H9 (cell line): Measurements from ENCODE around the gene NR5A1. TPM values are rescaled to one million over a fixed set of nuclear protein-coding genes. Genes with fewer than 3 reads are reported as not detected.
A peak's percentile ranks its signal among the peaks of the same experiment; 100 is the strongest.

Experiments used
- DNase-seq: peaks from one replicate; pipeline ENCODE4 v3.0.0-alpha.2; 2017
- H2AFZ ChIP-seq: one replicate; pipeline ENCODE4 v1.6.1; 2013; ENCODE audit warnings: mild to moderate bottlenecking, low read length, control low read depth, moderate library complexity
- H2AK5ac ChIP-seq: 2 replicates; pipeline ENCODE4 v1.6.1; 2013; ENCODE audit warnings: low read length, control low read depth, mixed read lengths; ENCODE audit not compliant: insufficient read length
- H2BK120ac ChIP-seq: one replicate; pipeline ENCODE4 v1.6.1; 2013; ENCODE audit warnings: low read depth, mild to moderate bottlenecking, low read length, control low read depth, inconsistent platforms; ENCODE audit not compliant: poor library complexity, severe bottlenecking
- H2BK12ac ChIP-seq: 2 replicates; pipeline ENCODE4 v1.6.1; 2013; ENCODE audit warnings: low read length, control low read depth, mixed read lengths, low read depth; ENCODE audit not compliant: insufficient read length
- H2BK15ac ChIP-seq: 2 replicates; pipeline ENCODE4 v1.6.1; 2013; ENCODE audit warnings: low read depth, low read length, control low read depth
- H2BK20ac ChIP-seq: one replicate; pipeline ENCODE4 v1.6.1; 2013; ENCODE audit warnings: low read depth, mild to moderate bottlenecking, low read length, control low read depth, inconsistent platforms; ENCODE audit not compliant: poor library complexity, severe bottlenecking
- H2BK5ac ChIP-seq: 2 replicates; pipeline ENCODE4 v1.6.1; 2013; ENCODE audit warnings: low read length, control low read depth, mixed read lengths; ENCODE audit not compliant: insufficient read length
- H3K14ac ChIP-seq: 2 replicates; pipeline ENCODE4 v1.6.1; 2013; ENCODE audit warnings: low read length, control low read depth; ENCODE audit not compliant: insufficient read depth
- H3K18ac ChIP-seq: 2 replicates; pipeline ENCODE4 v1.6.1; 2013; ENCODE audit warnings: low read depth, mild to moderate bottlenecking, mixed read lengths, low read length, control low read depth; ENCODE audit not compliant: insufficient read length
- H3K23ac ChIP-seq: 2 replicates; pipeline ENCODE4 v1.6.1; 2013; ENCODE audit warnings: low read length, control low read depth, mixed read lengths, low read depth; ENCODE audit not compliant: insufficient read length
- H3K23me2 ChIP-seq: 2 replicates; pipeline ENCODE4 v1.6.1; 2013; ENCODE audit warnings: low read depth, mild to moderate bottlenecking, mixed read lengths, low read length, control low read depth; ENCODE audit not compliant: insufficient read length, poor library complexity, severe bottlenecking
- H3K27ac ChIP-seq: 2 replicates; pipeline ENCODE4 v1.5.1; 2013; ENCODE audit warnings: low read length, control low read depth, mixed read lengths, low read depth; ENCODE audit not compliant: insufficient read length
- H3K27me3 ChIP-seq: 2 replicates; pipeline ENCODE4 v1.6.1; 2013; ENCODE audit warnings: low read length, control low read depth, inconsistent platforms; ENCODE audit not compliant: insufficient read depth
- H3K4ac ChIP-seq: 2 replicates; pipeline ENCODE4 v1.6.1; 2013; ENCODE audit warnings: low read depth, mild to moderate bottlenecking, control low read depth, inconsistent platforms, low read length, moderate library complexity
- H3K4me1 ChIP-seq: 2 replicates; pipeline ENCODE4 v1.6.1; 2013; ENCODE audit warnings: low read length, control low read depth, inconsistent platforms; ENCODE audit not compliant: insufficient read depth
- H3K4me2 ChIP-seq: 2 replicates; pipeline ENCODE4 v1.6.1; 2013; ENCODE audit warnings: low read length, control low read depth, mixed read lengths; ENCODE audit not compliant: insufficient read length, insufficient read depth
- H3K56ac ChIP-seq: 2 replicates; pipeline ENCODE4 v1.6.1; 2013; ENCODE audit warnings: low read depth, mild to moderate bottlenecking, mixed read lengths, low read length, control low read depth; ENCODE audit not compliant: insufficient read length
- H3K79me1 ChIP-seq: 2 replicates; pipeline ENCODE4 v1.6.1; 2013; ENCODE audit warnings: low read depth, mild to moderate bottlenecking, moderate library complexity, low read length, control low read depth, inconsistent platforms; ENCODE audit not compliant: insufficient read depth, poor library complexity, severe bottlenecking
- H3K79me2 ChIP-seq: 2 replicates; pipeline ENCODE4 v1.6.1; 2013; ENCODE audit warnings: low read length, control low read depth, inconsistent platforms; ENCODE audit not compliant: insufficient read depth
- H3K9ac ChIP-seq: 2 replicates; pipeline ENCODE4 v1.6.1; 2013; ENCODE audit warnings: low read length, control low read depth, mixed read lengths; ENCODE audit not compliant: insufficient read length; ENCODE audit errors: extremely low read depth
- H3K9me3 ChIP-seq: one replicate; pipeline ENCODE4 v1.6.1; 2013; ENCODE audit warnings: low read depth, low read length, inconsistent platforms; ENCODE audit not compliant: control insufficient read depth
- H3T11ph ChIP-seq: one replicate; pipeline ENCODE4 v1.6.1; 2013; ENCODE audit warnings: mild to moderate bottlenecking, low read length, control low read depth, inconsistent platforms
- H4K20me1 ChIP-seq: one replicate; pipeline ENCODE4 v1.6.1; 2013; ENCODE audit not compliant: control insufficient read depth, insufficient read length, insufficient read depth
- H4K5ac ChIP-seq: 2 replicates; pipeline ENCODE4 v1.6.1; 2013; ENCODE audit warnings: low read depth, mild to moderate bottlenecking, mixed read lengths, low read length, control low read depth; ENCODE audit not compliant: insufficient read length
- H4K8ac ChIP-seq: replicated peaks from 2 replicates; pipeline ENCODE4 v1.6.1; 2013; ENCODE audit warnings: low read length, control low read depth, mixed read lengths, low read depth; ENCODE audit not compliant: insufficient read length
- H4K91ac ChIP-seq: 2 replicates; pipeline ENCODE4 v1.6.1; 2013; ENCODE audit warnings: low read depth, mild to moderate bottlenecking, moderate library complexity, mixed read lengths, low read length, control low read depth; ENCODE audit not compliant: insufficient read length
- H3K27ac Mint-ChIP-seq, 3 experiments: 2 replicates in 2 of 3; 3 replicates in 1 of 3; pipeline ENCODE4 v1.8.0; 2020 to 2021; ENCODE audit warnings: mixed read lengths in 3 of 3, mild to moderate bottlenecking in 1 of 3, moderate library complexity in 1 of 3
- H3K27me3 Mint-ChIP-seq: 2 replicates; pipeline ENCODE4 v1.8.0; 2021; ENCODE audit warnings: low read depth, mild to moderate bottlenecking, moderate library complexity, mixed read lengths
- H3K36me3 Mint-ChIP-seq, 3 experiments: 2 replicates in 2 of 3; 3 replicates in 1 of 3; pipeline ENCODE4 v1.8.0; 2020 to 2021; ENCODE audit warnings: low read depth in 3 of 3, mixed read lengths in 3 of 3; ENCODE audit not compliant: insufficient read depth in 1 of 3
- H3K4me1 Mint-ChIP-seq, 2 experiments: 2 replicates each; pipeline ENCODE4 v1.8.0; 2020; ENCODE audit warnings: mixed read lengths in 2 of 2
- H3K4me3 Mint-ChIP-seq, 2 experiments: 2 replicates in 1 of 2; 3 replicates in 1 of 2; pipeline ENCODE4 v1.8.0; 2020 to 2021; ENCODE audit warnings: mild to moderate bottlenecking in 2 of 2, mixed read lengths in 2 of 2, moderate library complexity in 1 of 2
- H3K9me3 Mint-ChIP-seq, 2 experiments: 2 replicates in 1 of 2; 3 replicates in 1 of 2; pipeline ENCODE4 v1.8.0; 2020; ENCODE audit warnings: mild to moderate bottlenecking in 2 of 2, mixed read lengths in 2 of 2, moderate library complexity in 1 of 2
- WGBS: extraction: QIAGEN DNeasy Blood & Tissue Kit; methylation state at CpG from one replicate; pipeline ENCODE4 v1.1.7; 2013; ENCODE audit warnings: missing lambda C conversion rate, low lambda C conversion rate, mixed read lengths; ENCODE audit not compliant: insufficient read length; ENCODE audit errors: extremely low coverage; 5-methylcytosine and 5-hydroxymethylcytosine counted together
- total RNA-seq: library from RNA; stranded (reverse); gene quantifications from 2 replicates; pipeline ENCODE4 v1.2.1, GENCODE V29; 2021
- TF ChIP-seq, protein P1 (sequence below): fragments of 200-600 bp; sonication (generic); conservative IDR thresholded peaks from 3 replicates; pipeline ENCODE4 v1.8.0; 2021; ENCODE audit warnings: antibody characterized with exemption, mild to moderate bottlenecking

NR5A1 gene
- total RNA-seq, 1 experiment from 2014 or later = 0.37 TPM

GRCh38 chr9:124551472-124552272, 44.5 kb upstream of the NR5A1 start:
- H2AK5ac ChIP-seq = no peak overlapping the region
- H4K8ac ChIP-seq = no peak overlapping the region
- no peaks in the 10 kb centered on the region for H3K79me2 ChIP-seq
- no peaks in the 10 kb centered on the region for H4K20me1 ChIP-seq
- Mint-ChIP-seq H3K27ac (no peak overlapping the region), H3K4me1 (peaks cover 0 to 8% of the 10 kb centered on the region in 2 experiments; a peak in 2 of 4 replicates), H3K4me3 (no peak overlapping the region), H3K9me3 (no peaks in the 10 kb centered on the region), H3K27me3 (no peaks in the 10 kb centered on the region), H3K36me3 (peaks cover 0 to 8% (median 2%) of the 10 kb centered on the region in 3 experiments; a peak in 4 of 7 replicates)
- no peaks in the 10 kb centered on the region for H3K23me2 ChIP-seq
- WGBS = no CpG with 5 or more reads among the region's 4 CpGs
- H2BK120ac ChIP-seq = no peak overlapping the region
- no peak overlapping the region for H3K14ac ChIP-seq
- no peak overlapping the region for H4K91ac ChIP-seq
- H3K4ac ChIP-seq = no peak overlapping the region
- no peaks in the 10 kb centered on the region for H3K27me3 ChIP-seq
- no peak overlapping the region for H2BK5ac ChIP-seq
- H3K79me1 ChIP-seq = no peaks in the 10 kb centered on the region
- TF ChIP-seq, protein P1, sequence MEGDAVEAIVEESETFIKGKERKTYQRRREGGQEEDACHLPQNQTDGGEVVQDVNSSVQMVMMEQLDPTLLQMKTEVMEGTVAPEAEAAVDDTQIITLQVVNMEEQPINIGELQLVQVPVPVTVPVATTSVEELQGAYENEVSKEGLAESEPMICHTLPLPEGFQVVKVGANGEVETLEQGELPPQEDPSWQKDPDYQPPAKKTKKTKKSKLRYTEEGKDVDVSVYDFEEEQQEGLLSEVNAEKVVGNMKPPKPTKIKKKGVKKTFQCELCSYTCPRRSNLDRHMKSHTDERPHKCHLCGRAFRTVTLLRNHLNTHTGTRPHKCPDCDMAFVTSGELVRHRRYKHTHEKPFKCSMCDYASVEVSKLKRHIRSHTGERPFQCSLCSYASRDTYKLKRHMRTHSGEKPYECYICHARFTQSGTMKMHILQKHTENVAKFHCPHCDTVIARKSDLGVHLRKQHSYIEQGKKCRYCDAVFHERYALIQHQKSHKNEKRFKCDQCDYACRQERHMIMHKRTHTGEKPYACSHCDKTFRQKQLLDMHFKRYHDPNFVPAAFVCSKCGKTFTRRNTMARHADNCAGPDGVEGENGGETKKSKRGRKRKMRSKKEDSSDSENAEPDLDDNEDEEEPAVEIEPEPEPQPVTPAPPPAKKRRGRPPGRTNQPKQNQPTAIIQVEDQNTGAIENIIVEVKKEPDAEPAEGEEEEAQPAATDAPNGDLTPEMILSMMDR = peak; percentile 90
- H3K18ac ChIP-seq = no peak overlapping the region
- H2BK20ac ChIP-seq = no peak overlapping the region
- no peak overlapping the region for H4K5ac ChIP-seq
- no peak overlapping the region for H3K56ac ChIP-seq
- H3K9ac ChIP-seq = no peak overlapping the region
- H2BK15ac ChIP-seq = no peak overlapping the region
- H2AFZ ChIP-seq = no peak overlapping the region
- peak; percentile 76 for DNase-seq
- H3K4me1 ChIP-seq = peaks cover 5% of the 10 kb centered on the region; the same call in 1 of the 2 replicates
- no peaks in the 10 kb centered on the region for H3K9me3 ChIP-seq
- H2BK12ac ChIP-seq = no peak overlapping the region
- no peak overlapping the region for H3K4me2 ChIP-seq
- H3K23ac ChIP-seq = no peak overlapping the region
- H3K27ac ChIP-seq = no peak overlapping the region
- H3T11ph ChIP-seq = no peak overlapping the region
